ENCODE data around the gene ETFA.

The ETFA gene

DNA sequence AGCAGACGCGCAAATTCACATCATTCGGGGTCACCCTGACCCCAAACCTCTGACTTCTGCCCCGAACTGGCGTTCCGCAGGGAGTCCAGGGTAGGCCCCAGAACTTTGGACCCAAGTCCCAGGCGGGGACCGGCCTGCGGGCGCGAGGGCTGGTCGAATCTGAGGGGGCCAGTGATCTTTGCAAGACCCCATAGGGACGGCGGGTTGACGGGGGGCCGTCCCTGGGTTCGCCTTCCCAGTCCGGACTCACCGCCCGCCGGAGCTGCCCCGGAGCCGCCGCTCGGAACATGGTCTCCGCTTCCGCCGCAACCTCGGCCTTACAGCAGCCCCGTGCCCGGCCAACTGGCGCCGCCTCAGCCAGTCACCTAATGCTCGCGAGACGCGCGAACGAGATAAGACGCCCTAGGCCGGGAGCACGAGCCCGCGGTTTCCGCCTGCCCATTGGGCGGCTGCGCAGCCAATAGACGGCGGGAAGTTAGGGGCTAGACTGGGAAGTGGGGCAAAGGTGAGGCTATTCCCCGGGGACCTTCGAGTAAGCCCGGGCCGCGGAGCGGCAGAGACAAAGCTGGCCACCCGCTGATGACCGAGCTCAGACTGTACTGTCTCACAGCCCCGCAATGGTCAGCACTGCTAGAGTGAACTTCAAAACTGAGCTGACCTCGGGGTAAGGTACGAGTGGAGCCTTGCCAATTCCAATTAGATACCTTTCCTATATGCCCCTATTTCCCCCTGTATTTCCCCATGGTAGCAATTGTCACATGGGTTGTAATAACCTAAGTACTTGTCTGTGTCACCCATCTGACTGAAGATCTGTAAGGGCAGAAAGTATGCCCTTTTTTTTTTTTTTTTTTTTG lies at the start of gene ETFA:
ETFA (minus strand) TSS at position 370 of the 854 bp plus-strand sequence; CDS start at position 289, 81 bp downstream.
- Histone ChIP-seq H3K4me3 (ENCODE audit: low read length) (peak within 1 kb of the TSS; percentile 97), H3K79me2 (ENCODE audit: low read length) (peaks cover 49% of the 10 kb centered on the region), H3K9me3 (replicated peaks; ENCODE audit: insufficient read depth, low read length) (no peaks in the 10 kb centered on the region), H3K4me2 (ENCODE audit: low read depth, low read length) (peak within 1 kb of the TSS; percentile 87), H3K27ac (ENCODE audit: low read length) (peak within 1 kb of the TSS; percentile 59; the same call in 1 of the 2 replicates), H3F3A (ENCODE audit: insufficient read depth, low read length) (no peaks in the 10 kb centered on the region), H3K27me3 (replicated peaks; ENCODE audit: insufficient read depth, low read length) (no peaks in the 10 kb centered on the region), H3K9me2 (replicated peaks; ENCODE audit: insufficient read depth, low read length) (no peaks in the 10 kb centered on the region), H2AFZ (ENCODE audit: low read length) (peak within 1 kb of the TSS; percentile 99), H3K9ac (ENCODE audit: low read length) (peak within 1 kb of the TSS; percentile 97), H3K36me3 (replicated peaks; ENCODE audit: insufficient read depth, low read length) (no peaks in the 10 kb centered on the region), H3K4me1 (ENCODE audit: low read length) (no peaks in the 10 kb centered on the region), H4K20me1 (ENCODE audit: insufficient read depth, low read length) (no peaks in the 10 kb centered on the region)
- TF ChIP-seq EZH2phosphoT487 (IDR thresholded peaks at IDR 0.05; ENCODE audit: low read length) (no peak), EZH2 (optimal IDR thresholded peaks at IDR 0.05; ENCODE audit: low read depth, low read length) (no peak), CTCF (IDR thresholded peaks at IDR 0.05; ENCODE audit: low read length) (no peak)
- DNase-seq, result peak; percentile 98

- no peak for TF ChIP-seq EZH2phosphoT487 (IDR thresholded peaks at IDR 0.05; ENCODE audit: low read length)
- no peak for TF ChIP-seq EZH2 (optimal IDR thresholded peaks at IDR 0.05; ENCODE audit: low read depth, low read length)
- no peak for TF ChIP-seq CTCF (IDR thresholded peaks at IDR 0.05; ENCODE audit: low read length)
- no peak for DNase-seq
- H2AFZ ChIP-seq (ENCODE audit: low read length), result no peak overlapping the region
- no peaks in the 10 kb centered on the region for H3K4me1 ChIP-seq (ENCODE audit: low read length)
- H3K9ac ChIP-seq (ENCODE audit: low read length), result no peak overlapping the region
- no peaks in the 10 kb centered on the region for H3K79me2 ChIP-seq (ENCODE audit: low read length)
- H3K27me3 ChIP-seq (replicated peaks; ENCODE audit: insufficient read depth, low read length), result no peaks in the 10 kb centered on the region
- no peak overlapping the region for H3K27ac ChIP-seq (ENCODE audit: low read length)
- H3K36me3 ChIP-seq (replicated peaks; ENCODE audit: insufficient read depth, low read length), result no peaks in the 10 kb centered on the region
- no peaks in the 10 kb centered on the region for H3K9me2 ChIP-seq (replicated peaks; ENCODE audit: insufficient read depth, low read length)
- no peak overlapping the region for H3K4me2 ChIP-seq (ENCODE audit: low read depth, low read length)
- no peaks in the 10 kb centered on the region for H3F3A ChIP-seq (ENCODE audit: insufficient read depth, low read length)
- H3K9me3 ChIP-seq (replicated peaks; ENCODE audit: insufficient read depth, low read length), result no peaks in the 10 kb centered on the region
- H3K4me3 ChIP-seq (ENCODE audit: low read length), result no peak overlapping the region
- H4K20me1 ChIP-seq (ENCODE audit: insufficient read depth, low read length), result no peaks in the 10 kb centered on the region
Observed at GRCh38 chr15:76360416-76360815, 49.1 kb upstream of the ETFA start.

- Histone ChIP-seq H3K4me2 (ENCODE audit: low read depth, low read length) (no peak overlapping the region), H3K9ac (ENCODE audit: low read length) (no peak overlapping the region), H3K9me3 (replicated peaks; ENCODE audit: insufficient read depth, low read length) (no peaks in the 10 kb centered on the region), H3K4me1 (ENCODE audit: low read length) (no peaks in the 10 kb centered on the region), H3K36me3 (replicated peaks; ENCODE audit: insufficient read depth, low read length) (no peaks in the 10 kb centered on the region), H3K27me3 (replicated peaks; ENCODE audit: insufficient read depth, low read length) (no peaks in the 10 kb centered on the region), H3F3A (ENCODE audit: insufficient read depth, low read length) (no peaks in the 10 kb centered on the region), H3K27ac (ENCODE audit: low read length) (no peak overlapping the region), H4K20me1 (ENCODE audit: insufficient read depth, low read length) (no peaks in the 10 kb centered on the region), H2AFZ (ENCODE audit: low read length) (no peak overlapping the region), H3K4me3 (ENCODE audit: low read length) (no peak overlapping the region), H3K79me2 (ENCODE audit: low read length) (no peaks in the 10 kb centered on the region), H3K9me2 (replicated peaks; ENCODE audit: insufficient read depth, low read length) (no peaks in the 10 kb centered on the region)
- no peak for TF ChIP-seq EZH2phosphoT487 (IDR thresholded peaks at IDR 0.05; ENCODE audit: low read length)
- no peak for TF ChIP-seq CTCF (IDR thresholded peaks at IDR 0.05; ENCODE audit: low read length)
- TF ChIP-seq EZH2 (optimal IDR thresholded peaks at IDR 0.05; ENCODE audit: low read depth, low read length), result no peak
- DNase-seq, result no peak
Observed at GRCh38 chr15:76359152-76359551, 47.9 kb upstream of the ETFA start.
